Pancreas (tissue), 10 donors: ENCODE measurements around the gene REG1B. TPM values are rescaled to one million over a fixed set of nuclear protein-coding genes. Genes with fewer than 3 reads are reported as not detected.
A peak's percentile ranks its signal among the peaks of the same experiment; 100 is the strongest.

Experiments used
- ATAC-seq, 4 donors: fragments of 200-7000 bp; cut with Tn5 transposase; one replicate each; pipeline versions ENCODE4 v1.8.0 to v1.9.1; 2020; ENCODE audit warnings: mild to moderate bottlenecking in 4 of 4, moderate library complexity in 4 of 4
- DNase-seq, 6 donors: peaks; one replicate each; pipeline ENCODE4 v3.0.0-alpha.2; 2020
- FAIRE-seq: peaks from 2 replicates; lab custom pipeline; 2012; peaks lifted over from hg19 to GRCh38; lab: Jason Lieb, UNC
- H3K27ac ChIP-seq, 4 donors: fragments of 200-600 bp; sonication (generic); 1 replicate in 3 of 4; 2 replicates in 1 of 4; pipeline versions ENCODE4 v1.5.0 to v1.8.0; 2020
- H3K27me3 ChIP-seq, 4 donors: fragments of 200-600 bp; one replicate each; pipeline ENCODE4 v1.8.0; 2021
- H3K36me3 ChIP-seq, 3 donors: fragments of 200-600 bp; sonication (generic) in 1 of 3; one replicate each; pipeline versions ENCODE4 v1.5.0 to v1.8.0; 2020 to 2021
- H3K4me1 ChIP-seq, 3 donors: fragments of 200-600 bp; one replicate each; pipeline ENCODE4 v1.8.0; 2021
- H3K4me3 ChIP-seq, 4 donors: fragments of 200-600 bp; sonication (generic) in 2 of 4; one replicate each; pipeline versions ENCODE4 v1.5.0 to v1.8.0; 2020 to 2021
- H3K9me3 ChIP-seq, 4 donors: fragments of 200-600 bp; one replicate each; pipeline ENCODE4 v1.8.0; 2021
- CTCF ChIP-seq, 4 donors: fragments of 200-600 bp; sonication (generic) in 3 of 4; IDR thresholded peaks; one replicate each; pipeline versions ENCODE4 v1.5.0 to v1.8.0; 2021; ENCODE audit warnings: antibody characterized with exemption in 4 of 4
- WGBS, 2 donors: extraction: QIAGEN DNeasy Blood & Tissue Kit; methylation state at CpG; one replicate each; pipeline ENCODE4 v1.1.7; 2013; 5-methylcytosine and 5-hydroxymethylcytosine counted together
- intact Hi-C, 3 donors: fragments of 100-400 bp; cut with DNase I; formaldehyde crosslinking; loops; one replicate each; pipeline versions ENCODE4 v1.11.1 to v1.14.2; 2022
- polyA plus RNA-seq, 2 donors: library from polyadenylated mRNA; stranded (reverse); fragments of 200-250 nt; gene quantifications; one replicate each; pipeline ENCODE4 v1.2.3, GENCODE V29; 2013
- total RNA-seq, 6 donors: library from RNA; stranded (reverse); fragmentation: NEBNext Ultra II Directional in 4 of 6; extraction: Animal tissue kit (Norgen Biotek cat#: 25700) in 4 of 6; gene quantifications; one replicate each; pipeline versions ENCODE4 v1.2.1 to v1.2.4, GENCODE V29; 2021 to 2023
- donor health status: healthy with polysubstance abuse.
- donor health status: DM: no; HTN: no; CAD: no; lungs with moderate emphysema.
- donor health status: DM: no; HTN: no; CAD: no.
- donor health status: control.
- donor health status: control.
- donor health status: Bipolar disorder and iron deficiency.
- donor health status: DM: yes; HTN: yes; CAD: no.
- donor health status: DM: no; HTN: no; CAD: no.
- donor health status: DM: no; HTN: no; CAD: no.
- donor health status: DM: yes; HTN: yes; CAD: no.

Gene REG1B
- total and polyA plus RNA-seq, 8 donors: 3,724 to 34,839 (median 13,358) TPM

GRCh38 chr2:79097843-79098242 is 10.1 kb upstream of the REG1B start:
- no peak for TF ChIP-seq CTCF (IDR thresholded peaks at IDR 0.05)
- H3K4me3 ChIP-seq: no peak overlapping the region
- FAIRE-seq (no peak), ATAC-seq (no peak), DNase-seq (no peak)
- no peaks in the 10 kb centered on the region for H3K27me3 ChIP-seq
- H3K27ac ChIP-seq: no peak overlapping the region
- no peaks in the 10 kb centered on the region for H3K9me3 ChIP-seq
- H3K4me1 ChIP-seq: peaks cover under 1 to 9% (median 6%) of the 10 kb centered on the region in 3 donors
- intact Hi-C loops: no loop called here
- no peaks in the 10 kb centered on the region for H3K36me3 ChIP-seq
- WGBS, 2 donors: 92 to 96% methylated on average over 6 of the region's 6 CpGs

GRCh38 chr2:79090693-79091092 is 2.9 kb upstream of the REG1B start:
- no peaks in the 10 kb centered on the region for H3K9me3 ChIP-seq
- no peak for TF ChIP-seq CTCF (IDR thresholded peaks at IDR 0.05)
- intact Hi-C loops: no loop called here
- no peak for ATAC-seq
- no peaks in the 10 kb centered on the region for H3K27me3 ChIP-seq
- H3K27ac ChIP-seq: no peak overlapping the region
- DNase-seq: no peak
- H3K36me3 ChIP-seq: no peaks in the 10 kb centered on the region
- 92 to 93% methylated on average over 4 of the region's 4 CpGs for WGBS, 2 donors
- no peak for FAIRE-seq
- peaks cover 0 to 7% (median 0%) of the 10 kb centered on the region in 3 donors for H3K4me1 ChIP-seq
- no peak overlapping the region for H3K4me3 ChIP-seq

- DNase-seq (peak in 1 of 6 donors; percentile 55), ATAC-seq (no peak), FAIRE-seq (no peak)
- WGBS, 2 donors: 43 to 47% methylated on average over 4 of the region's 4 CpGs
- Histone ChIP-seq H3K27me3 (no peaks in the 10 kb centered on the region), H3K4me3 (peak overlapping the region; percentile 11 to 48 (median 22)), H3K4me1 (peaks cover 0 to 7% (median 0%) of the 10 kb centered on the region in 3 donors), H3K27ac (peak overlapping the region; percentile 48 to 87 (median 66)), H3K9me3 (no peaks in the 10 kb centered on the region), H3K36me3 (no peaks in the 10 kb centered on the region)
- intact Hi-C loops: loop anchor here in 1 of 3 donors (5.0 kb wide), 1 partner anchor 36 kb away; the partner anchor contains the start of gene REG1A
- no peak for TF ChIP-seq CTCF (IDR thresholded peaks at IDR 0.05)
Observed at GRCh38 chr2:79086255-79086654, 1.5 kb downstream of the REG1B start.

GRCh38 chr2:79085382-79085781 is 2.4 kb downstream of the REG1B start:
- ATAC-seq: peak; percentile 48 to 71 (median 58)
- Histone ChIP-seq H3K27ac (peak overlapping the region in 3 of 4 donors; percentile 28 to 87 (median 80)), H3K4me3 (peak overlapping the region in 3 of 4 donors; percentile 14 to 48 (median 31)), H3K9me3 (no peaks in the 10 kb centered on the region), H3K4me1 (peaks cover 0 to 7% (median 0%) of the 10 kb centered on the region in 3 donors), H3K27me3 (no peaks in the 10 kb centered on the region), H3K36me3 (no peaks in the 10 kb centered on the region)
- no peak for TF ChIP-seq CTCF (IDR thresholded peaks at IDR 0.05)
- WGBS, 2 donors: 21 to 28% methylated on average over 3 of the region's 3 CpGs
- intact Hi-C loops: loop anchor here in 1 of 3 donors (5.0 kb wide), 1 partner anchor 37 kb away; the partner anchor contains the start of gene REG1A
- peak; percentile 74 to 83 (median 80) for DNase-seq
- FAIRE-seq: no peak

GRCh38 chr2:79084495-79085135 is 3.2 kb downstream of the REG1B start:
- peak overlapping the region in 1 of 4 donors; percentile 48 for H3K4me3 ChIP-seq
- DNase-seq (peak in 3 of 6 donors; percentile 40 to 57 (median 54)), FAIRE-seq (no peak), ATAC-seq (peak; percentile 3 to 54 (median 32))
- no peaks in the 10 kb centered on the region for H3K9me3 ChIP-seq
- H3K4me1 ChIP-seq: peaks cover 0 to 7% (median 0%) of the 10 kb centered on the region in 3 donors
- intact Hi-C loops: loop anchor here in 1 of 3 donors (5.0 kb wide), 1 partner anchor 38 kb away; the partner anchor contains the start of gene REG1A
- H3K27ac ChIP-seq: peak overlapping the region in 2 of 4 donors; percentile 80 to 87
- H3K27me3 ChIP-seq: no peaks in the 10 kb centered on the region
- no peaks in the 10 kb centered on the region for H3K36me3 ChIP-seq
- 62 to 72% methylated on average over 3 of the region's 3 CpGs for WGBS, 2 donors
- no peak for TF ChIP-seq CTCF (IDR thresholded peaks at IDR 0.05)
